Activated T-helper 1 cell treated with anti-CD3 and anti-CD28 coated beads, Interleukin-12 subunit alpha, Interleukin-12 subunit beta, Interleukin-2, Interleukin-4 antibody, amounts not matched to agents 30 ng/mL and 10 ng/mL and 1 ng/mL, durations not matched to agents 14 hours and 24 hours and 36 hours (primary cell): ENCODE measurements around the gene MRPL23. TPM values are rescaled to one million over a fixed set of nuclear protein-coding genes. Genes with fewer than 3 reads are reported as not detected.

Experiments used
- DNase-seq: peaks from one replicate; pipeline ENCODE4 v3.0.0; 2021; ENCODE audit warnings: low spot score
- H3K27ac Mint-ChIP-seq: one replicate; pipeline ENCODE4 v1.8.0; 2021; ENCODE audit warnings: mild to moderate bottlenecking, mixed read lengths
- H3K27me3 Mint-ChIP-seq: one replicate; pipeline ENCODE4 v1.8.0; 2022; ENCODE audit warnings: mild to moderate bottlenecking, moderate library complexity, mixed read lengths; ENCODE audit not compliant: insufficient read depth
- H3K36me3 Mint-ChIP-seq: one replicate; pipeline ENCODE4 v1.8.0; 2021; ENCODE audit warnings: low read depth, mixed read lengths
- H3K4me1 Mint-ChIP-seq: one replicate; pipeline ENCODE4 v1.8.0; 2021; ENCODE audit warnings: low read depth, mixed read lengths
- H3K4me3 Mint-ChIP-seq: one replicate; pipeline ENCODE4 v1.8.0; 2021; ENCODE audit warnings: mild to moderate bottlenecking, moderate library complexity, mixed read lengths
- H3K9me3 Mint-ChIP-seq: one replicate; pipeline ENCODE4 v1.8.0; 2021; ENCODE audit warnings: mixed read lengths
- intact Hi-C: fragments of 100-400 bp; cut with micrococcal nuclease; formaldehyde crosslinking; loops from one replicate; pipeline ENCODE4 v1.15.1; 2024
- total RNA-seq: library from RNA; stranded (reverse); gene quantifications from 2 replicates; pipeline ENCODE4 v1.2.3, GENCODE V29; 2022

MRPL23 gene
- total RNA-seq, 1 donor from 2014 or later = 58.5 TPM

DNA sequence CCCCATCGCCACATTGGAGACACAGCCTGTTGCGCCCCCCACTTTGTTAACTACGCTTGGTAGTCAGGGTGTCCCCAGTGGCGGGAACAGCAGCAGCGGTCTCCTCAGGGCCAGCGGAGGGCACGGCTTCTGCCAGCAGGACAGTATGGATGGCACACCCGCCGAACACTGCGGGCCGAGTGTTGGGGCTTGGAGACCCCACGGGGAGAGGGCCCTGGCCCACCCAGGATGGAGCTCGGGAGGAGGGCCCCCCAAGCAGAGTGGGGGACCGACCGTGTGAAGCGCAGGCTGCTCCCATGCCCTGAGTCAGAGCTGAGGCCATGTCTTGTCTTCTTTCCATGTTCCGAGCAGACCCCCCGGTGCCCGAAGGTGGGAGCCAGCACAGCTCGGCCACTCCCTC is 17.8 kb downstream of the MRPL23 start:
- Mint-ChIP-seq H3K27me3 (no peaks in the 10 kb centered on the region), H3K4me1 (no peaks in the 10 kb centered on the region), H3K4me3 (no peak overlapping the region), H3K9me3 (no peaks in the 10 kb centered on the region), H3K27ac (no peak overlapping the region), H3K36me3 (no peaks in the 10 kb centered on the region)
- DNase-seq = no peak
- intact Hi-C loops = no loop called here

DNA sequence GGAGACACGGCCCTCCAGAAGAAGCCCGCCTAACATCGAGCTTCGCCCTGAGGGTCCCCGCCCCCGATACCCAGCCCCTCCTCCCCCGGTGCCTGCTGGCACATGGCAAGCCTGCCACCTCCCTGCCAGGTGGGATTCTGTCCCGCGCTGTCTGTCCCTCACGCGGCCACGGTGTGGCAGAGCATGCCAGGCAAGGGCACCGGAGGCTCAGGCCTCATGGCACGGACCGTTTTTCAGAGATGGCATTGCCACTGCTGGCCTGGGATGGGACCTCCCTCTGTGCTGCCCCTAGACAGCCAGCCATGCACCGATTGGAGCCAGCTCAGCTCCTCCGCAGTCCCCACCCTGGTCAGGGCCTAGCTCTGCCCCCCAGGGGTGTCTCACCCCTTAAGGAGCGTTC is 19.4 kb downstream of the MRPL23 start:
- no peak overlapping the region for H3K27ac Mint-ChIP-seq
- no peaks in the 10 kb centered on the region for H3K9me3 Mint-ChIP-seq
- H3K27me3 Mint-ChIP-seq = no peaks in the 10 kb centered on the region

DNA sequence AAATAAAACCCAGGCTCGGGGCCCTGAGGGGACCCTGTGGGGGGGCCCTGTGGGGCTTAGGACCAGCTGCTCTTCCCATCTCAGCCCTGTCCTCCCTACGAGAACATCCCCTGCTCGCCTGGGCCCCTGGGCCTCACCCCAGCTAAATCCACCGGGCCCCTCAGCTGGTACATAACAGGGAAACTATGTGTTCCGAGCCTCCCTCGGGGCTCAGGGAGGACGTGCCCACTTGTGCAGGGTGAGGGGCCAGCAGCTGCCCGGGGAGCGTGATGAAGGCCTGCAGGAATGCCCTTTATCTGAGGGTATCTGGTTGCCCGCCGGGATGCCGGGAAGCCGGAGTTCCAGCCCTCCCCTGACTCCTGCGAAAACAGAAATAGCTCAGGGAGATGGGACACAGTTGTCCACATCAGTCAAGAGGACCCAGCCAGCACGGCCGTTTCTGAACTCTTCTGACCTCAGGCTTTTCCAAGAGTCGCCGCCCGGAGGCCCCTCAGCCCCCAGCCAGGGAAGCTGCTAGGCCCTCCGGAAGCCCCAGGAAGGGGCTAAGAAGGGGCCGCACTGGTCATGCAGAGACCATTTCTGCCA is 20.6 kb downstream of the MRPL23 start:
- DNase-seq = no peak
- Mint-ChIP-seq H3K4me1 (no peaks in the 10 kb centered on the region), H3K27me3 (no peaks in the 10 kb centered on the region), H3K9me3 (no peaks in the 10 kb centered on the region), H3K36me3 (no peaks in the 10 kb centered on the region), H3K27ac (no peak overlapping the region), H3K4me3 (no peak overlapping the region)
- intact Hi-C loops = no loop called here

More for the DNA sequence above, 19.4 kb downstream of the MRPL23 start:
- Mint-ChIP-seq H3K4me3 (no peak overlapping the region), H3K4me1 (no peaks in the 10 kb centered on the region), H3K36me3 (no peaks in the 10 kb centered on the region)
- no peak for DNase-seq
- intact Hi-C loops = no loop called here

DNA sequence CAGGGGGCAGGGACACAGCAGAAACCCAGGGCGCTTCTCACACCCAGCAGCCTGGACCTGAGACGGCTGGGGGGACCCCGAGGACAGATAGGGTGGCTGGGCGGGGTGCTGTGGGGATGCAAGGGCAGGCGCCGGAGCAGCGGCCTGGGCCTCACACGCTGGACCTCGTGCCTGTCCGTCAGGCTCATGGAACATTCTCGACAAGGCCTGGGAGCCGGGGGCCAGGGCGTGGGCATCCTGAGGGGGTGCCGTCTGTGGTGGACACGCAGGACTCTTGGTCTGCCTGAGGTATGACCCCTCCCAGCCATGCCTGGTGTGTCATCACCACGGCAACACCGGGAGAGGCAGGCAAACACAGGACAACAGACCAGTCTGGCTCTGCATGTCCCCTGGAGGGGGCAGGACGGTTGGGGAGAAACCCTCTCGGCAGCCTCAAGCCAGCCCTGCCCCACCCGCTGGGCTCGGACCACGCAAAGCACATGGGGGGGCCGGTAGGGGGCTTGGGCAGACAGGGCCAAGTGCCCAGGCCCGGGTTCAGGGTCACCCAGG is 21.4 kb downstream of the MRPL23 start:
- no peaks in the 10 kb centered on the region for H3K27me3 Mint-ChIP-seq
- H3K27ac Mint-ChIP-seq = no peak overlapping the region
- no peak for DNase-seq
- H3K9me3 Mint-ChIP-seq = no peaks in the 10 kb centered on the region
- no peak overlapping the region for H3K4me3 Mint-ChIP-seq
- no peaks in the 10 kb centered on the region for H3K4me1 Mint-ChIP-seq
- intact Hi-C loops = no loop called here
- no peaks in the 10 kb centered on the region for H3K36me3 Mint-ChIP-seq

DNA sequence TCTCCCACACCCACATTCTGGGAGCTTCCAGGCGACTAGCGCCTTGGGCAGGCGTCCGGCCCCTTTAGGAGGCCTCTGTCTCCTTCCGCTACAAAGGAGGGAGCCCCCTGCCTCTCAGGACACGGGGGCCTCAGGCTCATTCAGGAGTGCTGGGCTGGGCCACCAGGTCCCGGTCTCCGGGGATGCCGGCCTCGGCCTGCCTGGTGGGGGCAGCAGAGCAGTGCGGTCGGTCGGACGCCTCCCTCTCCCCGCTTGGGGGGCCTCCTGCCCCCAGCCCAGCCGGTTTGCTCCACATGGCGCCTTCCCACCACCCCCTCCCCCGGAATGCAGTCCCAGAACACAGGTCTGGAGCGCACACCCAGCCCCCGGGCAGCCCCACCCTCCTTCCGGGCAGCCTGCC is 21.9 kb downstream of the MRPL23 start:
- no peak for DNase-seq
- H3K27ac Mint-ChIP-seq = no peak overlapping the region
- H3K36me3 Mint-ChIP-seq = no peaks in the 10 kb centered on the region
- intact Hi-C loops = no loop called here
- no peak overlapping the region for H3K4me3 Mint-ChIP-seq
- H3K27me3 Mint-ChIP-seq = no peaks in the 10 kb centered on the region
- no peaks in the 10 kb centered on the region for H3K4me1 Mint-ChIP-seq
- no peaks in the 10 kb centered on the region for H3K9me3 Mint-ChIP-seq

DNA sequence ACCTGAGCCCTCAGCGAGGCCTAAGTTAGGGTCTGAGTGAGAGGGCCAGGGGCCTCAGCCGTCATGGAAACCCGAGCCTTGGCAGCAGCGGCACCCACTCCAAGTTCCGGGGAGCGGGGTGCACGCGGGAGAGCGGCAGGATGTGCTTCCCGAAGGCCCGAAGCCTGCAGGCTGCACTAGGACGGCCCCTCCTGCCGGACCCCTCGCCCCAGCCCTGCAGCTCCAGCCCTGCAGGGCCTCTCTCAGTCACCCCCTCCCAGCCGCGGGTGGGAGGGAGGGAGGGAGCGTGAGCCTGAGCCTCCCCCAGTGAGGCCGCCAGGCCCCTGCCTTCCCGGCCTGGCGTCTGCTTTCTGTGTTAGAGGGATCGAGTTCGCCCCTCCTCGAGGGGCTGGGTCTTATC is 22.6 kb downstream of the MRPL23 start:
- Mint-ChIP-seq H3K27ac (no peak overlapping the region), H3K36me3 (no peaks in the 10 kb centered on the region), H3K4me1 (no peaks in the 10 kb centered on the region), H3K4me3 (no peak overlapping the region), H3K9me3 (no peaks in the 10 kb centered on the region), H3K27me3 (no peaks in the 10 kb centered on the region)
- intact Hi-C loops = no loop called here
- DNase-seq = no peak

DNA sequence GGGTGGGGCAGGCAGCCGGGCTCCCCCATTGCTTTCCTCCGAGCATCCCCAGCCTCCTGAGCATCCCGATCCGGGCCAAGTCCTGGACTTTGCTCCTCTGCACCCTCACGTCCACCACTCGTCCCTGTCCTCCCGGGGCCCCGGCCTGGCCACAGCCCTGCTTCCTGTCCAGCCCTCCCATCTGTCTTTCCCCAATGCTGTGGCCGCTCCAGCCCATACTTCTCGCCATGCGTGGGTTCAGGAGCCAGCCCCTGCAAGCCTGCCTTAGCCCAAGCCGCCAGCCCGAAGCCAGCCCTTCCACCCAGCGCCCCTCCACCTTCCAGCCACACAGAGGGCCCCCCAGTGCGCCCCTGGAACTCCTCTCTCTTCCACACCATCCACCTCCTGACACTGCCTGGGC is 23.8 kb downstream of the MRPL23 start:
- Mint-ChIP-seq H3K9me3 (no peaks in the 10 kb centered on the region), H3K36me3 (no peaks in the 10 kb centered on the region), H3K27me3 (no peaks in the 10 kb centered on the region), H3K27ac (no peak overlapping the region), H3K4me3 (no peak overlapping the region), H3K4me1 (no peaks in the 10 kb centered on the region)
- DNase-seq = no peak
- intact Hi-C loops = no loop called here

DNA sequence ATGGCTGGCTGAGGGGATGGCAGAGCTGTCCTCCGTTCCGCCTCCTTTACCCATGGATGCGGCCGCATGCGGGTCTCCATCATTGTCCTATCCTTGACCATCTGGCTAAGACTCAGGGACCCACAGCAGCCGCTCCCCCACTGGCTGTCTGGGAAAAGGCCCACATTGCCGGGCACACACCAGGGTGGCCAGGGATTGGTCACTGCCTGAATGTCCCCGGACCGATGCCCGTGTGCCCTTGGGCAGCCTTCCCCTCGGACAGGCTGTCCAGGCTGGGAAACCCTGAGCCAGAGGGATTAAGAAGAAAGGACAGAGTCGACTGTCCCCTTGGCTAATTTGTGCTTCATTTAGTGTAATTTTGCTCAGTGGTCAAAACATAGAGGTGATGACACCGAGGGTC is 28.1 kb downstream of the MRPL23 start:
- DNase-seq = no peak
- no peak overlapping the region for H3K27ac Mint-ChIP-seq
- H3K9me3 Mint-ChIP-seq = no peaks in the 10 kb centered on the region
- no peaks in the 10 kb centered on the region for H3K27me3 Mint-ChIP-seq
- no peaks in the 10 kb centered on the region for H3K36me3 Mint-ChIP-seq
- intact Hi-C loops = no loop called here
- no peak overlapping the region for H3K4me3 Mint-ChIP-seq
- no peaks in the 10 kb centered on the region for H3K4me1 Mint-ChIP-seq

DNA sequence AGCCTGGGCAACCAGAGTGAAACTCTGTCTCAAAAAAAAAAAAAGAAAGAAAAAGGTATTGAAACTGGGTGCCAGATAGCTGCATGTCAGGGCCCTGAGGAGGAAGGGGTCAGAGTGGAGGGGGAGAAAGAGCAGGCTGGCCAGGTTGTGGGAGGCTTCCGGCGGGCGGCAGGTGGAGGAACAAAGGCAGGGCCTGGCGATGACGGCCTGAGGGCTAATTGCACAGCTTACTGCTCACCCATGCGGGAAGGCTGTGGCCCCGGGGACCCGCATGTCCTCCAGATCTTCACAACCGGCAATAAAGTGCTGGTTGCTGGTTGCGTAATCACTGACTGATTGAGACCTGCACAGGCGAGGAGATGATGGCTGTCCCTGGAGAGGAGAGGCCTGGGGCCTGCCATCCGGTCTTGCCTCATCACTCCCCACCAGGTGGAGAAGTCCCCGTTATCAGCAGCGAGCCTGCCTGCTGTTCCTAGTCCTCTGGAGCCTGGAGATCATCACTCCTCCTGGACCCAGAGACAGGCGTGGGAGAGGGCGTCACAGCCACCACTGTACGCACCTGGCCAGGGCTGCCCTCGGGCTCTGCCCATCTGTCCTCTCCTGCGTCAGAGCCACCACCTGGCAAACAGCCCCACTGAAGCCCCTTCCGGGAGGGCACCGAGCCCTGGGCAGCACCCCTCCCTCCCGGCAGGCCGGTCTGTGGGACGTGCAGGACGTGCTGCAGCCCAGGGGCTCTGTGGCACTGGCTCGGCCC is 31.8 kb downstream of the MRPL23 start:
- H3K9me3 Mint-ChIP-seq = no peaks in the 10 kb centered on the region
- intact Hi-C loops = no loop called here
- H3K36me3 Mint-ChIP-seq = no peaks in the 10 kb centered on the region
- H3K27me3 Mint-ChIP-seq = no peaks in the 10 kb centered on the region
- no peak for DNase-seq
- no peaks in the 10 kb centered on the region for H3K4me1 Mint-ChIP-seq
- H3K27ac Mint-ChIP-seq = no peak overlapping the region
- H3K4me3 Mint-ChIP-seq = no peak overlapping the region

DNA sequence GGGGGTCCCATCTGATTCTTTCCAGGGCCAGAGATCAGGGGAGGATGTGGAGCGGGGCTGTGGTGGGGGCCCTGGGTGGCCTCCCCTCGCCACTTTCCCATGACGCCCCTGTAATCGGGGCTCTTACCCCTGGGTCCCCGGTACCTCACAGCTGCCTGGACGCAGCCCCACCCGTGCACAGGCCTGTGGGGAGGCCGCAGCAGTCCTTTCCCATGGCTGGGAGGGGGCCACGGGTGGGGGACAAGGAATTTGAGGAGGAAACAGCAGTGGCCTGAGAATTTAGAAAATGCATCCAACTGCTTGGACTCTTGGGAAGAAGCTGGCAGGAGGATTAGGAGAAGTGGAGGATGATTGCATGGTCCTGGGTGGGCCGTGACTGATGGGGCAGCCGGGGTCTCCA is 32.5 kb downstream of the MRPL23 start:
- intact Hi-C loops = no loop called here
- Mint-ChIP-seq H3K27me3 (no peaks in the 10 kb centered on the region), H3K27ac (no peak overlapping the region), H3K4me3 (no peak overlapping the region), H3K36me3 (no peaks in the 10 kb centered on the region), H3K9me3 (no peaks in the 10 kb centered on the region), H3K4me1 (no peaks in the 10 kb centered on the region)
- DNase-seq = no peak

DNA sequence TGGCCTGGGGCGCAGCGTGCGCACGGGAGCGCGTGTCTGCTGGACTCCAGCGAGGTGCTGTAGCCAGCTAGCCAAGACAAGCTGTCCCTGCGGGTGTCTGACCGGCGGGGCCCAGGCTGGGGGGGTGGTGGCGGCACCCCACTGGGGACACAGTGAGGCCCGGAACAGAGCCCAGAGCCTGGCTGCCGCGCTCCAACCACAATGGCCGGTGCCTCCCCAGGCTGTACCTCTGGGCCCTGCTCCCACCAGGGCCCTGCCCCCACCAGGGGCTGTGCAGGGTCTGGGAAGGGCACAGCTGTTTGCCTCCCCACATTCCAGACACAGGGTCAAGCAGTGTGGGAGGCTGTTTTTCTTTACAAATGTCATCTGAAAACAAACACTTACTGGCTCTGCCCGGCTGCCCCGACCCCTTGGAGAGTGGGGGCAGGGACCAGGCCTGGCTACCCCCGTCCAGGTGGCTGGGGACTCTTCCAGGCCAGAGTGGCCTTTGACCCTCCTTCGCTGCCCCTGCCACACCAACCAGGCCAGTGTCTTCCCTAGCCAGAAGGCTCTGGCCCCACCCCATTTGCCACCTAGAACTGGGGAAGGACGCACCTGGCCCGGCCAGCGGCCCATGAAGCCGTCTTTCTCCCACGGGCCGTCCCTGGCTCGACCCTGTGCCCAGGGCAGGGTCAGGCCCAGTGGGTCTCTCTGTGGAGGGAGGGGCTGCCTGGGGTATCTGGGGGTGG is 35.9 kb downstream of the MRPL23 start:
- no peaks in the 10 kb centered on the region for H3K9me3 Mint-ChIP-seq
- H3K36me3 Mint-ChIP-seq = no peaks in the 10 kb centered on the region
- no peaks in the 10 kb centered on the region for H3K4me1 Mint-ChIP-seq
- intact Hi-C loops = no loop called here
- H3K4me3 Mint-ChIP-seq = no peak overlapping the region
- DNase-seq = no peak
- no peaks in the 10 kb centered on the region for H3K27me3 Mint-ChIP-seq
- H3K27ac Mint-ChIP-seq = no peak overlapping the region

DNA sequence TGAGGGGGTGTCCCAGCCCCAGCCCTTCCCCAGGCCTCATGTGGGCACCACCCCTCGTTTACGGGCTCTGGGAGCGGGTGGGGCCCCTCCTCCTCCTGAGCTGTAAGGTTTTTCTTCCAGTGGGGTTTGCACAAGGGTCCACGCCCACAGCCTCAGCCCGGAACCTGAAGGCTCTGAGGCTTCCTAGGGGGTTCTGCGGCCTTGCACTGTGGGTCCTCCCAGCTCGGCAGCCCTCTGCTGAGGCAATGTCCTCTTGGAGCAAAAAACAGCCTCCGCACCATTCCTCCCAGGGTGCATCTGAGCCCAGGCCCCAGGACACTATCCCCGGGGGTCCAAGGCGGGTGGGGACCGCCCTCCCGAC is 36.4 kb downstream of the MRPL23 start:
- H3K4me3 Mint-ChIP-seq = no peak overlapping the region
- no peaks in the 10 kb centered on the region for H3K4me1 Mint-ChIP-seq
- no peak for DNase-seq
- intact Hi-C loops = no loop called here
- no peak overlapping the region for H3K27ac Mint-ChIP-seq
- no peaks in the 10 kb centered on the region for H3K27me3 Mint-ChIP-seq
- H3K9me3 Mint-ChIP-seq = no peaks in the 10 kb centered on the region
- H3K36me3 Mint-ChIP-seq = no peaks in the 10 kb centered on the region

DNA sequence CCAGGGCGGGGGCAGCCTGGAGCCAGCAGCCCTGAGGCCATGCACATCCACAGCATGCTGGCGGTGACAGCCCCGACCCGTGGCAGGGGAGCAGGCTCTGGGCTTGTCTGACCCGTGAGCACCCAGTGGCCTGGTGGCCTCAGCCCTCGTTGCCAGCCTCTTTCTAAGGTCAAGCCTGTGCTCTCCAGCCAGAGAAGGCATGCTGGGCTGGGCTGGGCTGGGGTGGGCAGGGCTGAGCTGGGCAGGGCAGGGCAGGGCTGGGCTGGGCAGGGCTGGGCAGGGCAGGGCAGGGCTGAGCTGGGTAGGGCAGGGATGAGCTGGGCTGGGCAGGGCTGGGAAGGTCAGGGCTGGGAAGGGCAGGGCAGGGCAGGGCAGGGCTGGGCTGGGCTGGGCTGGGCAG is 39.9 kb downstream of the MRPL23 start:
- no peak overlapping the region for H3K4me3 Mint-ChIP-seq
- H3K9me3 Mint-ChIP-seq = no peaks in the 10 kb centered on the region
- no peak overlapping the region for H3K27ac Mint-ChIP-seq
- H3K4me1 Mint-ChIP-seq = no peaks in the 10 kb centered on the region
- H3K27me3 Mint-ChIP-seq = no peaks in the 10 kb centered on the region
- no peaks in the 10 kb centered on the region for H3K36me3 Mint-ChIP-seq
- DNase-seq = no peak
- intact Hi-C loops = no loop called here
